IPS-NIHi7 (cell line): ENCODE data around the gene ARHGAP19.

Experiments
- DNase-seq: peaks from one replicate; pipeline ENCODE4 v3.0.0; 2012; ENCODE audit warnings: mixed read lengths; ENCODE audit errors: extremely low spot score

The ARHGAP19 gene

GRCh38 chr10:97228775-97229157 is 63.7 kb downstream of the ARHGAP19 start:
- DNase-seq, result no peak

- no peak for DNase-seq
Measured at GRCh38 chr10:97228130-97228774, 64.2 kb downstream of the ARHGAP19 start.

GRCh38 chr10:97226398-97226797 is 66.0 kb downstream of the ARHGAP19 start:
- DNase-seq, result no peak

- no peak for DNase-seq
Measured at GRCh38 chr10:97224483-97225435, 67.7 kb downstream of the ARHGAP19 start.

- peak; percentile 83 for DNase-seq
Measured at GRCh38 chr10:97222326-97222961, 70.0 kb downstream of the ARHGAP19 start.

GRCh38 chr10:97220355-97220754 is 72.1 kb downstream of the ARHGAP19 start:
- DNase-seq, result no peak

- no peak for DNase-seq
Measured at GRCh38 chr10:97217299-97217698, 75.1 kb downstream of the ARHGAP19 start.

- no peak for DNase-seq
Measured at GRCh38 chr10:97215619-97216260, 76.7 kb downstream of the ARHGAP19 start.

- no peak for DNase-seq
Measured at GRCh38 chr10:97213431-97213830, 79.0 kb downstream of the ARHGAP19 start.

GRCh38 chr10:97211229-97211628 is 81.2 kb downstream of the ARHGAP19 start:
- no peak for DNase-seq

- peak; percentile 86 for DNase-seq
Measured at GRCh38 chr10:97210543-97210960, 81.9 kb downstream of the ARHGAP19 start.

- no peak for DNase-seq
Measured at GRCh38 chr10:97207756-97208346, 84.6 kb downstream of the ARHGAP19 start.

GRCh38 chr10:97207131-97207530 is 85.3 kb downstream of the ARHGAP19 start:
- no peak for DNase-seq

GRCh38 chr10:97204826-97205679 is 87.4 kb downstream of the ARHGAP19 start:
- no peak for DNase-seq

GRCh38 chr10:97203220-97203619 is 89.2 kb downstream of the ARHGAP19 start:
- DNase-seq, result no peak

GRCh38 chr10:97200616-97201015 is 91.8 kb downstream of the ARHGAP19 start:
- no peak for DNase-seq

GRCh38 chr10:97199152-97199551 is 93.3 kb downstream of the ARHGAP19 start:
- DNase-seq, result no peak

- DNase-seq, result no peak
Measured at GRCh38 chr10:97197030-97197500, 95.4 kb downstream of the ARHGAP19 start.

GRCh38 chr10:97196223-97197029 is 96.0 kb downstream of the ARHGAP19 start:
- peak; percentile 84 for DNase-seq
